Body of pancreas (tissue), 4 donors: ENCODE results near the gene TEX264. TPM values are rescaled to one million over a fixed set of nuclear protein-coding genes. Genes with fewer than 3 reads are reported as not detected.

Experiments used
- ATAC-seq: fragments of 150-250 bp; one replicate; pipeline ENCODE4 v1.9.1; 2016
- DNase-seq, 4 donors: peaks; one replicate each; pipeline ENCODE4 v3.0.0-alpha.2; 2019
- H3K27ac ChIP-seq, 4 donors: fragments of 200-600 bp; sonication (generic); 1 replicate in 3 of 4; 2 replicates in 1 of 4; pipeline versions ENCODE4 v1.5.1 to v1.6.1; 2016 to 2019; ENCODE audit warnings: mild to moderate bottlenecking in 1 of 4, mixed read lengths in 1 of 4, moderate library complexity in 1 of 4
- H3K27me3 ChIP-seq, 2 donors: fragments of 200-600 bp; sonication (generic); one replicate each; pipeline ENCODE4 v1.6.0; 2016; ENCODE audit warnings: mild to moderate bottlenecking in 1 of 2
- H3K36me3 ChIP-seq, 2 donors: fragments of 200-600 bp; sonication (generic); replicated peaks in 1 of 2; 2 replicates each; pipeline ENCODE4 v1.5.1; 2016; ENCODE audit warnings: low read depth in 2 of 2; ENCODE audit not compliant: insufficient read depth in 1 of 2
- H3K4me1 ChIP-seq: fragments of 200-600 bp; sonication (generic); one replicate; pipeline ENCODE4 v1.6.0; 2016
- H3K4me3 ChIP-seq, 2 donors: fragments of 200-600 bp; sonication (generic); 1 replicate in 1 of 2; 2 replicates in 1 of 2; pipeline ENCODE4 v1.5.1; 2016 to 2019
- H3K9me3 ChIP-seq, 3 donors: fragments of 200-600 bp; sonication (generic); 1 replicate in 2 of 3; 2 replicates in 1 of 3; pipeline ENCODE4 v1.5.1; 2016
- POLR2A ChIP-seq, 3 donors: fragments of 450-650 bp; IDR thresholded peaks; one replicate each; pipeline ENCODE4 v1.6.1; 2016; ENCODE audit warnings: antibody characterized with exemption in 3 of 3, mild to moderate bottlenecking in 2 of 3
- WGBS, 2 donors: methylation state at CpG; one replicate each; pipeline ENCODE4 v1.1.5; 2017; 5-methylcytosine and 5-hydroxymethylcytosine counted together
- intact Hi-C: fragments of 100-400 bp; cut with DNase I; formaldehyde crosslinking; loops from one replicate; pipeline ENCODE4 v1.15.1; 2023
- total RNA-seq, 2 donors: library from RNA; depleted of rRNA; stranded (reverse); fragments of >200 nt; gene quantifications; one replicate each; pipeline ENCODE4 v1.1.0, GENCODE V29; 2016
- TF ChIP-seq, protein P1 (sequence below), 7 experiments: fragments of 450-650 bp in 4 of 7; fragments of 200-600 bp in 3 of 7; sonication (generic) in 3 of 7; IDR thresholded peaks; one replicate each; pipeline ENCODE4 v1.5.1; 2016 to 2019; ENCODE audit warnings: antibody characterized with exemption in 7 of 7

TEX264 gene
- total RNA-seq, 2 donors from 2014 or later: 41.2 to 44.1 TPM

DNA sequence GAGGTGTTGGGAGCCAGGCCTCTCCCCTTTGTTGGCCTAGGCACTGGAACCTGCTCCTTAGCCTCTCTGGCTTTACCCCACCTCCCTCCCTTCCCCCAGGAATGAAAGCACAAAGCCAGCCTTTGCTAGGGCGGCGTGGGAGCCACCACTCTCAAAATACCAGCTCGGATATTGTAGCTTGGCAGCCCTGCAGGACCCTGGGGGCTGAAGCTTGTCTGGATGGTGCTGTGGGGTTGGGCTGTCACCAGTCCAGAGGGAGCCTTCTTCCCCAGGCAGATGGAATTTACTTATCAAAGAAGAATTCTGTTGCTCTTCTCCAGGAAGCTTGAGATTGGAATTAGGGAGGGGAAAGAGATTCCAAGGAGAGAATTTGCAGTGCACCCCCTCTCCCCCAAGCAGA lies 20.9 kb downstream of the TEX264 start:
- Histone ChIP-seq H3K27ac (no peak overlapping the region), H3K4me1 (no peaks in the 10 kb centered on the region), H3K36me3 (peaks cover 0 to 2% of the 10 kb centered on the region in 2 donors), H3K4me3 (no peak overlapping the region), H3K27me3 (no peaks in the 10 kb centered on the region), H3K9me3 (no peaks in the 10 kb centered on the region)
- no peak for TF ChIP-seq POLR2A (IDR thresholded peaks at IDR 0.05)
- TF ChIP-seq, protein P1, sequence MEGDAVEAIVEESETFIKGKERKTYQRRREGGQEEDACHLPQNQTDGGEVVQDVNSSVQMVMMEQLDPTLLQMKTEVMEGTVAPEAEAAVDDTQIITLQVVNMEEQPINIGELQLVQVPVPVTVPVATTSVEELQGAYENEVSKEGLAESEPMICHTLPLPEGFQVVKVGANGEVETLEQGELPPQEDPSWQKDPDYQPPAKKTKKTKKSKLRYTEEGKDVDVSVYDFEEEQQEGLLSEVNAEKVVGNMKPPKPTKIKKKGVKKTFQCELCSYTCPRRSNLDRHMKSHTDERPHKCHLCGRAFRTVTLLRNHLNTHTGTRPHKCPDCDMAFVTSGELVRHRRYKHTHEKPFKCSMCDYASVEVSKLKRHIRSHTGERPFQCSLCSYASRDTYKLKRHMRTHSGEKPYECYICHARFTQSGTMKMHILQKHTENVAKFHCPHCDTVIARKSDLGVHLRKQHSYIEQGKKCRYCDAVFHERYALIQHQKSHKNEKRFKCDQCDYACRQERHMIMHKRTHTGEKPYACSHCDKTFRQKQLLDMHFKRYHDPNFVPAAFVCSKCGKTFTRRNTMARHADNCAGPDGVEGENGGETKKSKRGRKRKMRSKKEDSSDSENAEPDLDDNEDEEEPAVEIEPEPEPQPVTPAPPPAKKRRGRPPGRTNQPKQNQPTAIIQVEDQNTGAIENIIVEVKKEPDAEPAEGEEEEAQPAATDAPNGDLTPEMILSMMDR (IDR thresholded peaks at IDR 0.05): no peak
- intact Hi-C loops: no loop called here
- DNase-seq: no peak
- 83 to 90% methylated on average over 3 of the region's 3 CpGs for WGBS, 2 donors
- no peak for ATAC-seq

DNA sequence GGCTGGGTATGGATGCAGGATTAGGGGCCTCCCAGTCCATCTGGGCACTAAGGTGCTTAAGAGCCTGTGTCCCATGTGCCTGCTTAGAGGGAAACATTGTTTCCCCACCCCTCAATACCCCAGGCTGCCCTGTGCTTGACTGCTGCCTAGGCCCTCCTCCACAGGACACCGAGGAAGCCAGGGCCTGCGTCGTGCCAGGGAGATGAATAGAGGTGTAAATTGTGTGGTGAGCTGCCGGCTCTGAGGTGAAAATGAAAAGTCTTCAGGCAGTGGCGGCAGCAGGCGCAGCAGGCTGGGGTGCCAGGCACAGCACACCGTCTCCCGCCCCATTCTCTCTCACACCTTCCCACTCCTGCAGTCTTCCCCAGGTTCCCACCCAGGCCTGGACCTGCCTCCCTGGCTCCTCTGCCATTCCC lies 21.9 kb downstream of the TEX264 start:
- Histone ChIP-seq H3K27me3 (no peaks in the 10 kb centered on the region), H3K4me3 (no peak overlapping the region), H3K27ac (no peak overlapping the region), H3K9me3 (no peaks in the 10 kb centered on the region), H3K4me1 (no peaks in the 10 kb centered on the region), H3K36me3 (peaks cover 0 to under 1% of the 10 kb centered on the region in 2 donors)
- WGBS, 2 donors: 89 to 95% methylated on average over 8 of the region's 8 CpGs
- ATAC-seq (no peak), DNase-seq (no peak)
- intact Hi-C loops: no loop called here
- TF ChIP-seq POLR2A (IDR thresholded peaks at IDR 0.05): no peak
- TF ChIP-seq, protein P1 (IDR thresholded peaks at IDR 0.05): no peak

GRCh38 chr3:51696954-51697353 lies 25.9 kb downstream of the TEX264 start:
- Histone ChIP-seq H3K27me3 (no peaks in the 10 kb centered on the region), H3K9me3 (no peaks in the 10 kb centered on the region), H3K4me1 (no peaks in the 10 kb centered on the region), H3K4me3 (no peak overlapping the region), H3K27ac (no peak overlapping the region), H3K36me3 (no peaks in the 10 kb centered on the region)
- DNase-seq (no peak), ATAC-seq (no peak)
- WGBS, 2 donors: 80 to 87% methylated on average over 1 to 10 of the region's 10 CpGs
- intact Hi-C loops: no loop called here
- TF ChIP-seq, protein P1 (IDR thresholded peaks at IDR 0.05): no peak
- TF ChIP-seq POLR2A (IDR thresholded peaks at IDR 0.05): no peak

GRCh38 chr3:51698209-51698608 lies 27.2 kb downstream of the TEX264 start:
- no peak overlapping the region for H3K27ac ChIP-seq
- no peaks in the 10 kb centered on the region for H3K27me3 ChIP-seq
- no peak for ATAC-seq
- no peak for DNase-seq
- no peaks in the 10 kb centered on the region for H3K4me1 ChIP-seq
- H3K36me3 ChIP-seq: peaks cover 4% of the 10 kb centered on the region in 2 donors
- WGBS, 2 donors: 94 to 95% methylated on average over 4 to 6 of the region's 6 CpGs
- intact Hi-C loops: no loop called here
- no peaks in the 10 kb centered on the region for H3K9me3 ChIP-seq
- no peak overlapping the region for H3K4me3 ChIP-seq
- no peak for TF ChIP-seq POLR2A (IDR thresholded peaks at IDR 0.05)
- TF ChIP-seq, protein P1 (IDR thresholded peaks at IDR 0.05): no peak

- intact Hi-C loops: no loop called here
These were observed 29.4 kb downstream of the TEX264 start for GRCh38 chr3:51700403-51700802.

More at GRCh38 chr3:51700403-51700802, 29.4 kb downstream of the TEX264 start:
- Histone ChIP-seq H3K27me3 (no peaks in the 10 kb centered on the region), H3K4me1 (no peaks in the 10 kb centered on the region), H3K27ac (no peak overlapping the region), H3K36me3 (peaks cover 4 to 7% of the 10 kb centered on the region in 2 donors), H3K9me3 (no peaks in the 10 kb centered on the region), H3K4me3 (no peak overlapping the region)
- no peak for TF ChIP-seq POLR2A (IDR thresholded peaks at IDR 0.05)
- TF ChIP-seq, protein P1 (IDR thresholded peaks at IDR 0.05): no peak
- 87 to 94% methylated on average over 2 of the region's 2 CpGs for WGBS, 2 donors
- no peak for ATAC-seq
- no peak for DNase-seq
